GM12892 (cell line): ENCODE measurements around the gene ITGB5.

Source experiments
- POLR2A ChIP-seq: IDR thresholded peaks from 2 replicates; pipeline ENCODE4 v1.6.1; 2011; ENCODE audit warnings: low read depth, low read length, control low read depth
- POLR2AphosphoS5 ChIP-seq: IDR thresholded peaks from 2 replicates; pipeline ENCODE4 v1.6.1; 2011; ENCODE audit warnings: low read depth, low read length, control low read depth

GRCh38 chr3:124777762-124778470 is 109.2 kb downstream of the ITGB5 start:
- TF ChIP-seq POLR2A (no peak), POLR2AphosphoS5 (no peak)
